ENCODE measurements around the gene SKAP1.

SKAP1 gene

GRCh38 chr17:48444516-48445247 is 14.7 kb upstream of the SKAP1 start:
- no peak for TF ChIP-seq CTCF (IDR thresholded peaks at IDR 0.05; ENCODE audit: insufficient read depth, low read length, poor library complexity, severe bottlenecking)
- DNase-seq (ENCODE audit: extremely low read depth, insufficient read length) = peak; percentile 28
- H3K36me3 ChIP-seq (ENCODE audit: control insufficient read depth, insufficient read depth, low read length) = no peaks in the 10 kb centered on the region
- H3K27me3 ChIP-seq (replicated peaks; ENCODE audit: control insufficient read depth, insufficient read depth, low read length) = no peaks in the 10 kb centered on the region
- H3K4me3 ChIP-seq (replicated peaks; ENCODE audit: low read depth, low read length) = peak overlapping the region; percentile 2

- Histone ChIP-seq H3K4me3 (replicated peaks; ENCODE audit: low read depth, low read length) (no peak overlapping the region), H3K36me3 (ENCODE audit: control insufficient read depth, insufficient read depth, low read length) (no peaks in the 10 kb centered on the region), H3K27me3 (replicated peaks; ENCODE audit: control insufficient read depth, insufficient read depth, low read length) (no peaks in the 10 kb centered on the region)
- DNase-seq (ENCODE audit: extremely low read depth, insufficient read length) = no peak
- TF ChIP-seq CTCF (IDR thresholded peaks at IDR 0.05; ENCODE audit: insufficient read depth, low read length, poor library complexity, severe bottlenecking) = no peak
These were observed 13.7 kb upstream of the SKAP1 start for GRCh38 chr17:48443712-48444111.

GRCh38 chr17:48442819-48443218 is 12.8 kb upstream of the SKAP1 start:
- H3K27me3 ChIP-seq (replicated peaks; ENCODE audit: control insufficient read depth, insufficient read depth, low read length) = no peaks in the 10 kb centered on the region
- DNase-seq (ENCODE audit: extremely low read depth, insufficient read length) = no peak
- no peak for TF ChIP-seq CTCF (IDR thresholded peaks at IDR 0.05; ENCODE audit: insufficient read depth, low read length, poor library complexity, severe bottlenecking)

GRCh38 chr17:48441862-48442261 is 11.8 kb upstream of the SKAP1 start:
- H3K27me3 ChIP-seq (replicated peaks; ENCODE audit: control insufficient read depth, insufficient read depth, low read length) = no peaks in the 10 kb centered on the region
- H3K36me3 ChIP-seq (ENCODE audit: control insufficient read depth, insufficient read depth, low read length) = no peaks in the 10 kb centered on the region
- no peak for DNase-seq (ENCODE audit: extremely low read depth, insufficient read length)
- TF ChIP-seq CTCF (IDR thresholded peaks at IDR 0.05; ENCODE audit: insufficient read depth, low read length, poor library complexity, severe bottlenecking) = no peak
- no peak overlapping the region for H3K4me3 ChIP-seq (replicated peaks; ENCODE audit: low read depth, low read length)

More at GRCh38 chr17:48442819-48443218, 12.8 kb upstream of the SKAP1 start:
- Histone ChIP-seq H3K36me3 (ENCODE audit: control insufficient read depth, insufficient read depth, low read length) (no peaks in the 10 kb centered on the region), H3K4me3 (replicated peaks; ENCODE audit: low read depth, low read length) (no peak overlapping the region)

GRCh38 chr17:48441231-48441711 is 11.3 kb upstream of the SKAP1 start:
- Histone ChIP-seq H3K27me3 (replicated peaks; ENCODE audit: control insufficient read depth, insufficient read depth, low read length) (no peaks in the 10 kb centered on the region), H3K36me3 (ENCODE audit: control insufficient read depth, insufficient read depth, low read length) (no peaks in the 10 kb centered on the region), H3K4me3 (replicated peaks; ENCODE audit: low read depth, low read length) (no peak overlapping the region)
- DNase-seq (ENCODE audit: extremely low read depth, insufficient read length) = peak; percentile 81
- no peak for TF ChIP-seq CTCF (IDR thresholded peaks at IDR 0.05; ENCODE audit: insufficient read depth, low read length, poor library complexity, severe bottlenecking)
